HEK293 (cell line): ENCODE data around the gene MEAF6.

ENCODE experiments used
- KLF8 ChIP-seq: fragments of 450-650 bp; formaldehyde crosslinking; IDR thresholded peaks from 2 replicates; pipeline ENCODE4 v1.5.1; 2016; ENCODE audit warnings: missing biosample characterization, missing genetic modification characterization
- SP7 ChIP-seq: fragments of 450-650 bp; formaldehyde crosslinking; IDR thresholded peaks from 2 replicates; pipeline ENCODE4 v1.5.1; 2016; ENCODE audit warnings: missing biosample characterization, missing genetic modification characterization
- ZBTB8A ChIP-seq: fragments of 450-650 bp; formaldehyde crosslinking; IDR thresholded peaks from 2 replicates; pipeline ENCODE4 v1.5.1; 2016; ENCODE audit warnings: missing biosample characterization, missing genetic modification characterization
- ZNF184 ChIP-seq: fragments of 450-650 bp; IDR thresholded peaks from 2 replicates; pipeline ENCODE4 v1.5.1; 2018; ENCODE audit warnings: missing biosample characterization, mild to moderate bottlenecking, missing genetic modification characterization
- ZNF211 ChIP-seq: fragments of 450-650 bp; formaldehyde crosslinking; IDR thresholded peaks from 2 replicates; pipeline ENCODE4 v1.5.1; 2016; ENCODE audit warnings: low read depth, missing biosample characterization, missing genetic modification characterization
- ZNF239 ChIP-seq: fragments of 450-650 bp; formaldehyde crosslinking; IDR thresholded peaks from 2 replicates; pipeline ENCODE4 v1.5.1; 2016; ENCODE audit warnings: missing biosample characterization, missing genetic modification characterization
- ZNF280D ChIP-seq: fragments of 450-650 bp; formaldehyde crosslinking; IDR thresholded peaks from 2 replicates; pipeline ENCODE4 v1.5.1; 2016; ENCODE audit warnings: missing biosample characterization, missing genetic modification characterization
- ZNF518A ChIP-seq: fragments of 450-650 bp; formaldehyde crosslinking; conservative IDR thresholded peaks from 2 replicates; pipeline ENCODE4 v1.5.1; 2016; ENCODE audit warnings: low read depth, missing biosample characterization, missing genetic modification characterization
- ZNF555 ChIP-seq: fragments of 450-650 bp; formaldehyde crosslinking; conservative IDR thresholded peaks from 2 replicates; pipeline ENCODE4 v1.5.1; 2017; ENCODE audit warnings: missing biosample characterization, mild to moderate bottlenecking, missing genetic modification characterization, inconsistent platforms
- ZNF560 ChIP-seq: fragments of 450-650 bp; formaldehyde crosslinking; IDR thresholded peaks from 2 replicates; pipeline ENCODE4 v1.5.1; 2017; ENCODE audit warnings: missing biosample characterization, missing genetic modification characterization, borderline replicate concordance
- ZNF623 ChIP-seq: fragments of 450-650 bp; formaldehyde crosslinking; IDR thresholded peaks from 2 replicates; pipeline ENCODE4 v1.5.1; 2016; ENCODE audit warnings: missing biosample characterization, missing genetic modification characterization
- ZNF626 ChIP-seq: fragments of 450-650 bp; sonication (Bioruptor Pico); formaldehyde crosslinking; IDR thresholded peaks from 2 replicates; pipeline ENCODE4 v1.5.1; 2018; ENCODE audit warnings: missing biosample characterization, missing genetic modification characterization, inconsistent platforms
- ZNF639 ChIP-seq: fragments of 450-650 bp; formaldehyde crosslinking; IDR thresholded peaks from 2 replicates; pipeline ENCODE4 v1.5.1; 2016; ENCODE audit warnings: missing biosample characterization, missing genetic modification characterization
- ZNF670 ChIP-seq: fragments of 450-650 bp; formaldehyde crosslinking; IDR thresholded peaks from 2 replicates; pipeline ENCODE4 v1.5.1; 2016; ENCODE audit warnings: missing biosample characterization, missing genetic modification characterization, low read depth
- ZNF76 ChIP-seq: fragments of 450-650 bp; formaldehyde crosslinking; IDR thresholded peaks from 2 replicates; pipeline ENCODE4; 2016; ENCODE audit warnings: low read depth, missing biosample characterization, missing genetic modification characterization, borderline replicate concordance
- ZNF777 ChIP-seq: fragments of 450-650 bp; formaldehyde crosslinking; IDR thresholded peaks from 2 replicates; pipeline ENCODE4 v1.5.1; 2017; ENCODE audit warnings: missing biosample characterization, missing genetic modification characterization, borderline replicate concordance
- ZNF843 ChIP-seq: fragments of 450-650 bp; formaldehyde crosslinking; IDR thresholded peaks from 2 replicates; pipeline ENCODE4 v1.5.1; 2016; ENCODE audit warnings: missing biosample characterization, missing genetic modification characterization
- ZSCAN16 ChIP-seq: fragments of 450-650 bp; formaldehyde crosslinking; IDR thresholded peaks from 2 replicates; pipeline ENCODE4 v1.5.1; 2016; ENCODE audit warnings: missing biosample characterization, missing genetic modification characterization
- TF ChIP-seq, protein P1 (sequence below): fragments of 450-650 bp; formaldehyde crosslinking; IDR thresholded peaks from 2 replicates; pipeline ENCODE4 v1.5.1; 2016; ENCODE audit warnings: missing biosample characterization, missing genetic modification characterization, borderline replicate concordance
- TF ChIP-seq, protein P2 (sequence below): fragments of 450-650 bp; formaldehyde crosslinking; IDR thresholded peaks from 2 replicates; pipeline ENCODE4 v1.5.1; 2016; ENCODE audit warnings: missing biosample characterization, missing genetic modification characterization, low read depth
- TF ChIP-seq, protein P3 (sequence below): fragments of 450-650 bp; formaldehyde crosslinking; optimal IDR thresholded peaks from 2 replicates; pipeline ENCODE3; 2016; ENCODE audit warnings: missing biosample characterization, mild to moderate bottlenecking, missing genetic modification characterization

MEAF6 gene

GRCh38 chr1:37553927-37554808, 39.6 kb upstream of the MEAF6 start, which contains the start of gene SNIP1 (continued):
- TF ChIP-seq, protein P1, sequence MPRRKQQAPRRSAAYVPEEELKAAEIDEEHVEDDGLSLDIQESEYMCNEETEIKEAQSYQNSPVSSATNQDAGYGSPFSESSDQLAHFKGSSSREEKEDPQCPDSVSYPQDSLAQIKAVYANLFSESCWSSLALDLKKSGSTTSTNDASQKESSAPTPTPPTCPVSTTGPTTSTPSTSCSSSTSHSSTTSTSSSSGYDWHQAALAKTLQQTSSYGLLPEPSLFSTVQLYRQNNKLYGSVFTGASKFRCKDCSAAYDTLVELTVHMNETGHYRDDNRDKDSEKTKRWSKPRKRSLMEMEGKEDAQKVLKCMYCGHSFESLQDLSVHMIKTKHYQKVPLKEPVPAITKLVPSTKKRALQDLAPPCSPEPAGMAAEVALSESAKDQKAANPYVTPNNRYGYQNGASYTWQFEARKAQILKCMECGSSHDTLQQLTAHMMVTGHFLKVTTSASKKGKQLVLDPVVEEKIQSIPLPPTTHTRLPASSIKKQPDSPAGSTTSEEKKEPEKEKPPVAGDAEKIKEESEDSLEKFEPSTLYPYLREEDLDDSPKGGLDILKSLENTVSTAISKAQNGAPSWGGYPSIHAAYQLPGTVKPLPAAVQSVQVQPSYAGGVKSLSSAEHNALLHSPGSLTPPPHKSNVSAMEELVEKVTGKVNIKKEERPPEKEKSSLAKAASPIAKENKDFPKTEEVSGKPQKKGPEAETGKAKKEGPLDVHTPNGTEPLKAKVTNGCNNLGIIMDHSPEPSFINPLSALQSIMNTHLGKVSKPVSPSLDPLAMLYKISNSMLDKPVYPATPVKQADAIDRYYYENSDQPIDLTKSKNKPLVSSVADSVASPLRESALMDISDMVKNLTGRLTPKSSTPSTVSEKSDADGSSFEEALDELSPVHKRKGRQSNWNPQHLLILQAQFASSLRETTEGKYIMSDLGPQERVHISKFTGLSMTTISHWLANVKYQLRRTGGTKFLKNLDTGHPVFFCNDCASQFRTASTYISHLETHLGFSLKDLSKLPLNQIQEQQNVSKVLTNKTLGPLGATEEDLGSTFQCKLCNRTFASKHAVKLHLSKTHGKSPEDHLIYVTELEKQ (tag by site-specific recombination) = no peak
- TF ChIP-seq ZNF239 (tag by site-specific recombination) = no peak
- peak; percentile 100 for TF ChIP-seq ZNF518A (tag by site-specific recombination)
- no peak for TF ChIP-seq ZNF184
- TF ChIP-seq, protein P2, sequence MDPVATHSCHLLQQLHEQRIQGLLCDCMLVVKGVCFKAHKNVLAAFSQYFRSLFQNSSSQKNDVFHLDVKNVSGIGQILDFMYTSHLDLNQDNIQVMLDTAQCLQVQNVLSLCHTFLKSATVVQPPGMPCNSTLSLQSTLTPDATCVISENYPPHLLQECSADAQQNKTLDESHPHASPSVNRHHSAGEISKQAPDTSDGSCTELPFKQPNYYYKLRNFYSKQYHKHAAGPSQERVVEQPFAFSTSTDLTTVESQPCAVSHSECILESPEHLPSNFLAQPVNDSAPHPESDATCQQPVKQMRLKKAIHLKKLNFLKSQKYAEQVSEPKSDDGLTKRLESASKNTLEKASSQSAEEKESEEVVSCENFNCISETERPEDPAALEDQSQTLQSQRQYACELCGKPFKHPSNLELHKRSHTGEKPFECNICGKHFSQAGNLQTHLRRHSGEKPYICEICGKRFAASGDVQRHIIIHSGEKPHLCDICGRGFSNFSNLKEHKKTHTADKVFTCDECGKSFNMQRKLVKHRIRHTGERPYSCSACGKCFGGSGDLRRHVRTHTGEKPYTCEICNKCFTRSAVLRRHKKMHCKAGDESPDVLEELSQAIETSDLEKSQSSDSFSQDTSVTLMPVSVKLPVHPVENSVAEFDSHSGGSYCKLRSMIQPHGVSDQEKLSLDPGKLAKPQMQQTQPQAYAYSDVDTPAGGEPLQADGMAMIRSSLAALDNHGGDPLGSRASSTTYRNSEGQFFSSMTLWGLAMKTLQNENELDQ (tag by site-specific recombination) = no peak
- no peak for TF ChIP-seq ZNF211 (tag by site-specific recombination)
- peak; percentile 84 for TF ChIP-seq KLF8
- TF ChIP-seq ZNF76 = peak; percentile 91
- TF ChIP-seq ZNF623 (tag by site-specific recombination) = no peak
- no peak for TF ChIP-seq ZNF843
- TF ChIP-seq ZNF560 = no peak
- no peak for TF ChIP-seq ZNF670 (tag by site-specific recombination)
- TF ChIP-seq ZNF639 (tag by site-specific recombination) = peak; percentile 65; the same call in 1 of the 2 replicates
- no peak for TF ChIP-seq ZSCAN16 (tag by site-specific recombination)
- TF ChIP-seq SP7 (tag by site-specific recombination) = peak; percentile 66; the same call in 1 of the 2 replicates
- no peak for TF ChIP-seq ZNF626 (tag by site-specific recombination)
- no peak for TF ChIP-seq ZNF555 (tag by site-specific recombination)
- TF ChIP-seq, protein P3, sequence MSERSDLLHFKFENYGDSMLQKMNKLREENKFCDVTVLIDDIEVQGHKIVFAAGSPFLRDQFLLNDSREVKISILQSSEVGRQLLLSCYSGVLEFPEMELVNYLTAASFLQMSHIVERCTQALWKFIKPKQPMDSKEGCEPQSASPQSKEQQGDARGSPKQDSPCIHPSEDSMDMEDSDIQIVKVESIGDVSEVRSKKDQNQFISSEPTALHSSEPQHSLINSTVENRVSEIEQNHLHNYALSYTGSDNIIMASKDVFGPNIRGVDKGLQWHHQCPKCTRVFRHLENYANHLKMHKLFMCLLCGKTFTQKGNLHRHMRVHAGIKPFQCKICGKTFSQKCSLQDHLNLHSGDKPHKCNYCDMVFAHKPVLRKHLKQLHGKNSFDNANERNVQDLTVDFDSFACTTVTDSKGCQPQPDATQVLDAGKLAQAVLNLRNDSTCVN (tag by site-specific recombination) = peak; percentile 20
- no peak for TF ChIP-seq ZNF777 (tag by site-specific recombination)
- TF ChIP-seq ZBTB8A (tag by site-specific recombination) = peak; percentile 34
- peak; percentile 100 for TF ChIP-seq ZNF280D (tag by site-specific recombination)
